Measurements from ENCODE around the gene QRFPR.

- no peak for TF ChIP-seq CTCF (IDR thresholded peaks at IDR 0.05; ENCODE audit: low read depth, low read length, missing input control)
- no peak for TF ChIP-seq MAX (IDR thresholded peaks at IDR 0.05)
- no peak for TF ChIP-seq YY1 (IDR thresholded peaks at IDR 0.05)
- TF ChIP-seq GABPA (IDR thresholded peaks at IDR 0.05 in 1 of 2, conservative IDR thresholded peaks at IDR 0.05 in 1 of 2) = no peak
- TF ChIP-seq SP1 (IDR thresholded peaks at IDR 0.05) = no peak
Observed at GRCh38 chr4:121421594-121421993, 40.8 kb upstream of the QRFPR start.
